Measurements from ENCODE around the gene SPCS2. TPM values are rescaled to one million over a fixed set of nuclear protein-coding genes. Genes with fewer than 3 reads are reported as not detected.

SPCS2 gene
- total RNA-seq, 2 donors from 2014 or later, result 26.6 to 34.7 TPM

- TF ChIP-seq, protein P1, sequence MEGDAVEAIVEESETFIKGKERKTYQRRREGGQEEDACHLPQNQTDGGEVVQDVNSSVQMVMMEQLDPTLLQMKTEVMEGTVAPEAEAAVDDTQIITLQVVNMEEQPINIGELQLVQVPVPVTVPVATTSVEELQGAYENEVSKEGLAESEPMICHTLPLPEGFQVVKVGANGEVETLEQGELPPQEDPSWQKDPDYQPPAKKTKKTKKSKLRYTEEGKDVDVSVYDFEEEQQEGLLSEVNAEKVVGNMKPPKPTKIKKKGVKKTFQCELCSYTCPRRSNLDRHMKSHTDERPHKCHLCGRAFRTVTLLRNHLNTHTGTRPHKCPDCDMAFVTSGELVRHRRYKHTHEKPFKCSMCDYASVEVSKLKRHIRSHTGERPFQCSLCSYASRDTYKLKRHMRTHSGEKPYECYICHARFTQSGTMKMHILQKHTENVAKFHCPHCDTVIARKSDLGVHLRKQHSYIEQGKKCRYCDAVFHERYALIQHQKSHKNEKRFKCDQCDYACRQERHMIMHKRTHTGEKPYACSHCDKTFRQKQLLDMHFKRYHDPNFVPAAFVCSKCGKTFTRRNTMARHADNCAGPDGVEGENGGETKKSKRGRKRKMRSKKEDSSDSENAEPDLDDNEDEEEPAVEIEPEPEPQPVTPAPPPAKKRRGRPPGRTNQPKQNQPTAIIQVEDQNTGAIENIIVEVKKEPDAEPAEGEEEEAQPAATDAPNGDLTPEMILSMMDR (IDR thresholded peaks at IDR 0.05), result no peak
- Histone ChIP-seq H3K36me3 (no peaks in the 10 kb centered on the region), H3K27me3 (no peaks in the 10 kb centered on the region), H3K4me3 (no peak overlapping the region), H3K4me1 (peaks cover 0 to 12% of the 10 kb centered on the region in 2 donors), H3K27ac (no peak overlapping the region), H3K9me3 (no peaks in the 10 kb centered on the region)
- no peak for DNase-seq (ENCODE audit: low spot score)
Observed at GRCh38 chr11:75022296-75022695, 73.2 kb downstream of the SPCS2 start.

- Histone ChIP-seq H3K9me3 (no peaks in the 10 kb centered on the region), H3K27ac (no peak overlapping the region), H3K27me3 (no peaks in the 10 kb centered on the region), H3K4me3 (no peak overlapping the region), H3K4me1 (peaks cover 0 to 12% of the 10 kb centered on the region in 2 donors), H3K36me3 (no peaks in the 10 kb centered on the region)
- DNase-seq (ENCODE audit: low spot score), result peak; percentile 80
- TF ChIP-seq, protein P1 (IDR thresholded peaks at IDR 0.05), result peak; percentile 90 to 97
Observed at GRCh38 chr11:75022759-75023396, 73.8 kb downstream of the SPCS2 start.

DNA sequence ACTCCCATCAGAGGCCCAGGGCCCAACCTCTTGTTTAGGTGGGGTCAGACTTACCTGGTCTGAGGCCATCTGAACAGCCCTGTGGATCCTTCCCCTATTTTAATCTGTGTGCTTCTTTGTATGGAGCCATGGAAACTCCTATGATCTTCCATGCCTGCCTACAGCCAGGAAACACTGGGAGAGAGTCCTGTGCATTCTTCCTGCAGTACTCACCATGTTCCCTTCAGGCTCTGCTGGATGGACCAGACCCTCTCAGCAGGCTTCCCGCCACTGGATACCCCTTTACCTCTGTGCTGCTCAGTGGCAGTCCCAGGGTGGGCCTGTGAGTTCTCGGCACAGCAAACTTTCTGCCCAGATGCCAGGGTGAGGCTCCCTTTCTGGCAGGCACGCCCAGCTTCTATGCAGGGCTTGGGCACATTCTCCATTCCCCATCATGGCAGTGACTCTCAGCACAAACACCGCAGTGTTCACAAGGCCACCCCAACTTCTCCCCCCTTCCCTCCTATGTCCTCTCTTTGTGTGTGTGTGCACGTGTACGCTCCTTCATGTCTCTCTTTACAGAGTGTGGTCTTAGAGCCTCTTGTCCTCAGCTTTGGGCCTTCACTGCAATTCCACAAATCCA lies 74.5 kb downstream of the SPCS2 start:
- no peak overlapping the region for H3K4me3 ChIP-seq
- TF ChIP-seq, protein P1 (IDR thresholded peaks at IDR 0.05), result no peak
- no peaks in the 10 kb centered on the region for H3K9me3 ChIP-seq
- H3K4me1 ChIP-seq, result peaks cover 0 to 12% of the 10 kb centered on the region in 2 donors
- H3K36me3 ChIP-seq, result no peaks in the 10 kb centered on the region
- DNase-seq (ENCODE audit: low spot score), result no peak
- H3K27ac ChIP-seq, result peak overlapping the region in 1 of 2 donors; percentile 32
- no peaks in the 10 kb centered on the region for H3K27me3 ChIP-seq

GRCh38 chr11:75024068-75024449 lies 75.0 kb downstream of the SPCS2 start:
- Histone ChIP-seq H3K27me3 (no peaks in the 10 kb centered on the region), H3K36me3 (no peaks in the 10 kb centered on the region), H3K9me3 (no peaks in the 10 kb centered on the region), H3K4me1 (peaks cover 0 to 12% of the 10 kb centered on the region in 2 donors), H3K4me3 (no peak overlapping the region), H3K27ac (no peak overlapping the region)
- TF ChIP-seq, protein P1 (IDR thresholded peaks at IDR 0.05), result no peak
- no peak for DNase-seq (ENCODE audit: low spot score)

- Histone ChIP-seq H3K27ac (no peak overlapping the region), H3K27me3 (no peaks in the 10 kb centered on the region), H3K9me3 (no peaks in the 10 kb centered on the region), H3K4me1 (peaks cover 0 to 12% of the 10 kb centered on the region in 2 donors), H3K4me3 (no peak overlapping the region), H3K36me3 (no peaks in the 10 kb centered on the region)
- no peak for DNase-seq (ENCODE audit: low spot score)
- TF ChIP-seq, protein P1 (IDR thresholded peaks at IDR 0.05), result no peak
Observed at GRCh38 chr11:75024764-75025211, 75.7 kb downstream of the SPCS2 start.
